IMR-90 (cell line): ENCODE measurements around the gene MRTO4.

ENCODE experiments used
- FOS ChIP-seq: fragments of 150-350 bp; IDR thresholded peaks from 2 replicates; pipeline ENCODE4 v1.6.1; 2016; ENCODE audit warnings: low read depth, low read length
- MAFK ChIP-seq: IDR thresholded peaks from 2 replicates; pipeline ENCODE4 v1.6.1; 2012; ENCODE audit warnings: low read depth, low read length, improper control_type of control experiment
- MAZ ChIP-seq: IDR thresholded peaks from 2 replicates; pipeline ENCODE4 v1.6.1; 2012; ENCODE audit warnings: low read depth, mild to moderate bottlenecking, low read length, improper control_type of control experiment, moderate library complexity, borderline replicate concordance
- MXI1 ChIP-seq: IDR thresholded peaks from 2 replicates; pipeline ENCODE4 v1.6.1; 2012; ENCODE audit warnings: low read depth, mild to moderate bottlenecking, low read length, moderate library complexity, borderline replicate concordance
- POLR2A ChIP-seq: IDR thresholded peaks from 2 replicates; pipeline ENCODE4 v1.6.1; 2012; ENCODE audit warnings: mild to moderate bottlenecking, low read depth, low read length
- RAD21 ChIP-seq: IDR thresholded peaks from 2 replicates; pipeline ENCODE4 v1.6.1; 2012; ENCODE audit warnings: low read length, improper control_type of control experiment
- SMC3 ChIP-seq: fragments of 150-350 bp; IDR thresholded peaks from 2 replicates; pipeline ENCODE4 v1.6.1; 2016; ENCODE audit warnings: low read depth, mild to moderate bottlenecking, antibody characterized with exemption, low read length, moderate library complexity
- TF ChIP-seq, protein P1 (sequence below): conservative IDR thresholded peaks from 2 replicates; pipeline ENCODE4 v1.5.1; 2012; ENCODE audit warnings: mild to moderate bottlenecking, low read depth, low read length, improper control_type of control experiment

DNA sequence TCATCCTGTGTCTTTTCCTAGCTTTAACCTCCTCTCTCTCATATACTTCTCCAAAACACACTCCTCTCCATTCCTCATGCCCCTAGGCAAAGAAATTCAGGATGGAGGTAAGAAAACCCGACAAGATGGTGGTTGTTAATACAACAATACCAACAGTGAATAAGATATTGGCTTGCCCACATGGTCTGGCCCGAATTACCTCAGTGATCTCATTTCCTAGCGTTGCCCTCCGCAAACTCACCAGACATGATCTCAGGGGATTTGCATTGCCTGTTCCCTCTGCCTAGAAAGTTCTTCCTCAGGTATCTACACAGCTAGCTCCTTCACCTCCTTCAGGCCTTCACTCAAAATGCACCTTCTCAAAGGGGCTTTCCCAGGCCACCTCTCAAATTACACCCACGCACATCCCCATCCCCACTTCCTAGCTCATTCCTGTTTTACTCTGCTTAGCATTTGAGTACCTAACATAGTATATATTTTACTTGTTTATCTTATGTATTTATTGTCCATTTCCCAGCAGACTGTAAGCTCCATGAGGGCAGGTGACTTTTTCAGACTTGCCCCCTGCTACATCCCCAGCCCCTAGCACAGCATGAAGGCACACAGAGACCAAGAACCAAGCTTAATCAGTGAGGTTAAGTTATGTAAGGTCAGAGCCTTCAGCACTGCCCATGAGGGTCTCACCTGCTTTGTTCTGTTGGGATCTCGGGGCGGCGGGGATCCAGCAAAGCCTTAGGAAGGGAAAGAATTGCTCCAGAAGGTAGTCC is 31.3 kb upstream of the MRTO4 start:
- no peak for TF ChIP-seq POLR2A
- TF ChIP-seq, protein P1, sequence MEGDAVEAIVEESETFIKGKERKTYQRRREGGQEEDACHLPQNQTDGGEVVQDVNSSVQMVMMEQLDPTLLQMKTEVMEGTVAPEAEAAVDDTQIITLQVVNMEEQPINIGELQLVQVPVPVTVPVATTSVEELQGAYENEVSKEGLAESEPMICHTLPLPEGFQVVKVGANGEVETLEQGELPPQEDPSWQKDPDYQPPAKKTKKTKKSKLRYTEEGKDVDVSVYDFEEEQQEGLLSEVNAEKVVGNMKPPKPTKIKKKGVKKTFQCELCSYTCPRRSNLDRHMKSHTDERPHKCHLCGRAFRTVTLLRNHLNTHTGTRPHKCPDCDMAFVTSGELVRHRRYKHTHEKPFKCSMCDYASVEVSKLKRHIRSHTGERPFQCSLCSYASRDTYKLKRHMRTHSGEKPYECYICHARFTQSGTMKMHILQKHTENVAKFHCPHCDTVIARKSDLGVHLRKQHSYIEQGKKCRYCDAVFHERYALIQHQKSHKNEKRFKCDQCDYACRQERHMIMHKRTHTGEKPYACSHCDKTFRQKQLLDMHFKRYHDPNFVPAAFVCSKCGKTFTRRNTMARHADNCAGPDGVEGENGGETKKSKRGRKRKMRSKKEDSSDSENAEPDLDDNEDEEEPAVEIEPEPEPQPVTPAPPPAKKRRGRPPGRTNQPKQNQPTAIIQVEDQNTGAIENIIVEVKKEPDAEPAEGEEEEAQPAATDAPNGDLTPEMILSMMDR, result no peak
- no peak for TF ChIP-seq MAFK
- TF ChIP-seq MXI1, result no peak
- no peak for TF ChIP-seq RAD21
- no peak for TF ChIP-seq SMC3
- TF ChIP-seq FOS, result no peak
- no peak for TF ChIP-seq MAZ
